Neural cell (in vitro differentiated cells): ENCODE data around the gene FILIP1L. TPM values are rescaled to one million over a fixed set of nuclear protein-coding genes. Genes with fewer than 3 reads are reported as not detected.

Experiments used
- H2AFZ ChIP-seq: fragments of 200-600, 300-800 bp; sonication (generic), shearing (Covaris generic); 2 replicates; pipeline ENCODE4 v1.6.0; 2014; ENCODE audit warnings: low read depth, mild to moderate bottlenecking, antibody characterized with exemption, low read length, moderate library complexity
- H3F3A ChIP-seq: fragments of 200-600 bp; shearing (Covaris generic); 2 replicates; pipeline ENCODE4 v1.6.1; 2016; ENCODE audit warnings: mild to moderate bottlenecking, moderate library complexity, mixed read lengths, antibody characterized with exemption, low read length; ENCODE audit not compliant: insufficient read depth, poor library complexity, severe bottlenecking
- H3K27ac ChIP-seq: fragments of 200-600, 300-800 bp; sonication (generic), shearing (Covaris generic); 2 replicates; pipeline ENCODE4 v1.5.1; 2014; ENCODE audit warnings: mild to moderate bottlenecking, low read length, moderate library complexity
- H3K27me3 ChIP-seq: fragments of 300-800, 200-600 bp; sonication (generic), shearing (Covaris generic); 2 replicates; pipeline ENCODE4 v1.6.0; 2014; ENCODE audit warnings: mild to moderate bottlenecking, low read depth, low read length, moderate library complexity; ENCODE audit not compliant: insufficient read depth
- H3K36me3 ChIP-seq: fragments of 300-800, 200-600 bp; sonication (generic), shearing (Covaris generic); 2 replicates; pipeline ENCODE4 v1.5.1; 2014; ENCODE audit warnings: mild to moderate bottlenecking, antibody characterized with exemption, low read length, moderate library complexity; ENCODE audit not compliant: insufficient read depth
- H3K4me2 ChIP-seq: fragments of 300-800, 200-600 bp; sonication (generic), shearing (Covaris generic); 2 replicates; pipeline ENCODE4 v1.6.0; 2014; ENCODE audit warnings: mild to moderate bottlenecking, low read length
- H3K4me3 ChIP-seq: fragments of 300-800, 200-600 bp; sonication (generic), shearing (Covaris generic); 2 replicates; pipeline ENCODE4 v1.5.1; 2014; ENCODE audit warnings: mild to moderate bottlenecking, low read length, moderate library complexity
- H3K79me2 ChIP-seq: fragments of 200-600 bp; shearing (Covaris generic); replicated peaks from 2 replicates; pipeline ENCODE4 v1.6.0; 2014; ENCODE audit warnings: mild to moderate bottlenecking, low read length, moderate library complexity; ENCODE audit not compliant: insufficient read depth
- H3K9ac ChIP-seq: fragments of 300-800, 200-600 bp; sonication (generic), shearing (Covaris generic); 2 replicates; pipeline ENCODE4 v1.6.1; 2016; ENCODE audit warnings: mild to moderate bottlenecking, low read length, mixed read lengths
- H3K9me2 ChIP-seq: fragments of 200-600 bp; shearing (Covaris generic); 2 replicates; pipeline ENCODE4 v1.6.1; 2016; ENCODE audit warnings: mild to moderate bottlenecking, low read length, mixed read lengths; ENCODE audit not compliant: insufficient read depth
- H3K9me3 ChIP-seq: fragments of 200-600, 300-800 bp; sonication (generic), shearing (Covaris generic); 2 replicates; pipeline ENCODE4 v1.6.1; 2016; ENCODE audit warnings: mild to moderate bottlenecking, mixed run types, low read length, moderate library complexity, mixed read lengths
- H4K20me1 ChIP-seq: fragments of 200-600 bp; shearing (Covaris generic); 2 replicates; pipeline ENCODE4 v1.6.1; 2016; ENCODE audit warnings: mild to moderate bottlenecking, mixed run types; ENCODE audit not compliant: insufficient read depth
- EP300 ChIP-seq: fragments of 450-650 bp; conservative IDR thresholded peaks from 2 replicates; pipeline ENCODE4 v1.6.1; 2014; ENCODE audit warnings: antibody characterized with exemption, mild to moderate bottlenecking, moderate library complexity; ENCODE audit not compliant: poor library complexity, severe bottlenecking
- EZH2 ChIP-seq: fragments of 200-600, 300-800 bp; shearing (Covaris generic), sonication (generic); IDR thresholded peaks from 2 replicates; pipeline ENCODE4 v1.6.1; 2014; ENCODE audit warnings: antibody characterized with exemption, low read length, borderline replicate concordance, mild to moderate bottlenecking; ENCODE audit not compliant: insufficient read depth, poor library complexity, severe bottlenecking
- MXI1 ChIP-seq: fragments of 450-650 bp; conservative IDR thresholded peaks from 2 replicates; pipeline ENCODE4 v1.6.1; 2014; ENCODE audit warnings: antibody characterized with exemption, mild to moderate bottlenecking; ENCODE audit not compliant: poor library complexity, severe bottlenecking
- POLR2AphosphoS5 ChIP-seq: IDR thresholded peaks from 2 replicates; pipeline ENCODE4 v1.6.1; 2012
- RAD21 ChIP-seq: fragments of 450-650 bp; conservative IDR thresholded peaks from 2 replicates; pipeline ENCODE4 v1.6.1; 2014; ENCODE audit warnings: antibody characterized with exemption, mild to moderate bottlenecking, moderate library complexity
- SMC3 ChIP-seq: fragments of 450-650 bp; conservative IDR thresholded peaks from 2 replicates; pipeline ENCODE4 v1.6.1; 2014; ENCODE audit warnings: antibody characterized with exemption, mild to moderate bottlenecking, moderate library complexity; ENCODE audit not compliant: poor library complexity
- TAF1 ChIP-seq: IDR thresholded peaks from 2 replicates; pipeline ENCODE4 v1.6.1; 2012; ENCODE audit warnings: low read depth
- polyA plus RNA-seq: library from polyadenylated mRNA; depleted of rRNA; stranded (reverse); fragments of >200 nt; gene quantifications from 2 replicates; pipeline ENCODE4 v1.2.3, GENCODE V29; 2014
- TF ChIP-seq, protein P1 (sequence below): fragments of 450-650 bp; IDR thresholded peaks from 2 replicates; pipeline ENCODE4 v1.5.1; 2014; ENCODE audit warnings: antibody characterized with exemption, mild to moderate bottlenecking, moderate library complexity; ENCODE audit not compliant: poor library complexity, severe bottlenecking
- TF ChIP-seq, protein P2 (sequence below): IDR thresholded peaks from 2 replicates; pipeline ENCODE4 v1.6.1; 2012; ENCODE audit warnings: borderline replicate concordance

Gene FILIP1L
- polyA plus RNA-seq, 1 donor from 2014 or later: 0.27 TPM

DNA sequence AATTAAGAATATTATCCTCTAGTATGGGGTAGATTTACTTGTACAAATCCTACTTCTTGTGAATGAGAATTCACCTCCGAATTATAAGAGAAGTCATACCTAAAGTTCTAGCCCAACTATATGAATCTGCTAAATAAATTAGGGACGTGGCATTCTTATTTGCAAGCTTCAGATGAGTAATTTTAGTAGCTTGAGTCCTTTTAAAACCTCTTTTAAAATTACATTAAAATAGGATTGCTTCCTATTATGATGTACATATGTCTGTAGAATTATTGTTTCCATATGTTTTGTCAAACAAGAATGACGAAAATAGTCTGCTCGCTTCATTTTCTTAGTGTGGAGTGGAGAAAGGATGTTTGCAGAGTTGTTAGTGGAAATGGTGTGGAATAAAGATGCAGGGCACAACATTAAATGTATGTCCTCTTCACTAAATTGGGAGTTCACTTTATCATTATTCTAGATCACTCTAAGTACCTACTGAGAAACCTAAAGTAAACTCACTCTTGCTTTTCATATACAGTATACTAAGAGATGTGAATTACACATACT is 237.2 kb downstream of the FILIP1L start:
- Histone ChIP-seq H3K9me3 (no peaks in the 10 kb centered on the region), H3K36me3 (no peaks in the 10 kb centered on the region), H3F3A (no peaks in the 10 kb centered on the region), H3K9me2 (no peaks in the 10 kb centered on the region), H3K4me2 (no peak overlapping the region), H4K20me1 (no peaks in the 10 kb centered on the region), H3K9ac (no peak overlapping the region), H2AFZ (no peak overlapping the region), H3K79me2 (no peaks in the 10 kb centered on the region), H3K27me3 (peaks cover 37% of the 10 kb centered on the region), H3K4me3 (no peak overlapping the region), H3K27ac (no peak overlapping the region)
- TF ChIP-seq SMC3: no peak
- TF ChIP-seq, protein P1, sequence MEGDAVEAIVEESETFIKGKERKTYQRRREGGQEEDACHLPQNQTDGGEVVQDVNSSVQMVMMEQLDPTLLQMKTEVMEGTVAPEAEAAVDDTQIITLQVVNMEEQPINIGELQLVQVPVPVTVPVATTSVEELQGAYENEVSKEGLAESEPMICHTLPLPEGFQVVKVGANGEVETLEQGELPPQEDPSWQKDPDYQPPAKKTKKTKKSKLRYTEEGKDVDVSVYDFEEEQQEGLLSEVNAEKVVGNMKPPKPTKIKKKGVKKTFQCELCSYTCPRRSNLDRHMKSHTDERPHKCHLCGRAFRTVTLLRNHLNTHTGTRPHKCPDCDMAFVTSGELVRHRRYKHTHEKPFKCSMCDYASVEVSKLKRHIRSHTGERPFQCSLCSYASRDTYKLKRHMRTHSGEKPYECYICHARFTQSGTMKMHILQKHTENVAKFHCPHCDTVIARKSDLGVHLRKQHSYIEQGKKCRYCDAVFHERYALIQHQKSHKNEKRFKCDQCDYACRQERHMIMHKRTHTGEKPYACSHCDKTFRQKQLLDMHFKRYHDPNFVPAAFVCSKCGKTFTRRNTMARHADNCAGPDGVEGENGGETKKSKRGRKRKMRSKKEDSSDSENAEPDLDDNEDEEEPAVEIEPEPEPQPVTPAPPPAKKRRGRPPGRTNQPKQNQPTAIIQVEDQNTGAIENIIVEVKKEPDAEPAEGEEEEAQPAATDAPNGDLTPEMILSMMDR: no peak
- TF ChIP-seq, protein P2, sequence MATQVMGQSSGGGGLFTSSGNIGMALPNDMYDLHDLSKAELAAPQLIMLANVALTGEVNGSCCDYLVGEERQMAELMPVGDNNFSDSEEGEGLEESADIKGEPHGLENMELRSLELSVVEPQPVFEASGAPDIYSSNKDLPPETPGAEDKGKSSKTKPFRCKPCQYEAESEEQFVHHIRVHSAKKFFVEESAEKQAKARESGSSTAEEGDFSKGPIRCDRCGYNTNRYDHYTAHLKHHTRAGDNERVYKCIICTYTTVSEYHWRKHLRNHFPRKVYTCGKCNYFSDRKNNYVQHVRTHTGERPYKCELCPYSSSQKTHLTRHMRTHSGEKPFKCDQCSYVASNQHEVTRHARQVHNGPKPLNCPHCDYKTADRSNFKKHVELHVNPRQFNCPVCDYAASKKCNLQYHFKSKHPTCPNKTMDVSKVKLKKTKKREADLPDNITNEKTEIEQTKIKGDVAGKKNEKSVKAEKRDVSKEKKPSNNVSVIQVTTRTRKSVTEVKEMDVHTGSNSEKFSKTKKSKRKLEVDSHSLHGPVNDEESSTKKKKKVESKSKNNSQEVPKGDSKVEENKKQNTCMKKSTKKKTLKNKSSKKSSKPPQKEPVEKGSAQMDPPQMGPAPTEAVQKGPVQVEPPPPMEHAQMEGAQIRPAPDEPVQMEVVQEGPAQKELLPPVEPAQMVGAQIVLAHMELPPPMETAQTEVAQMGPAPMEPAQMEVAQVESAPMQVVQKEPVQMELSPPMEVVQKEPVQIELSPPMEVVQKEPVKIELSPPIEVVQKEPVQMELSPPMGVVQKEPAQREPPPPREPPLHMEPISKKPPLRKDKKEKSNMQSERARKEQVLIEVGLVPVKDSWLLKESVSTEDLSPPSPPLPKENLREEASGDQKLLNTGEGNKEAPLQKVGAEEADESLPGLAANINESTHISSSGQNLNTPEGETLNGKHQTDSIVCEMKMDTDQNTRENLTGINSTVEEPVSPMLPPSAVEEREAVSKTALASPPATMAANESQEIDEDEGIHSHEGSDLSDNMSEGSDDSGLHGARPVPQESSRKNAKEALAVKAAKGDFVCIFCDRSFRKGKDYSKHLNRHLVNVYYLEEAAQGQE: no peak
- no peak for TF ChIP-seq EP300
- TF ChIP-seq MXI1: no peak

DNA sequence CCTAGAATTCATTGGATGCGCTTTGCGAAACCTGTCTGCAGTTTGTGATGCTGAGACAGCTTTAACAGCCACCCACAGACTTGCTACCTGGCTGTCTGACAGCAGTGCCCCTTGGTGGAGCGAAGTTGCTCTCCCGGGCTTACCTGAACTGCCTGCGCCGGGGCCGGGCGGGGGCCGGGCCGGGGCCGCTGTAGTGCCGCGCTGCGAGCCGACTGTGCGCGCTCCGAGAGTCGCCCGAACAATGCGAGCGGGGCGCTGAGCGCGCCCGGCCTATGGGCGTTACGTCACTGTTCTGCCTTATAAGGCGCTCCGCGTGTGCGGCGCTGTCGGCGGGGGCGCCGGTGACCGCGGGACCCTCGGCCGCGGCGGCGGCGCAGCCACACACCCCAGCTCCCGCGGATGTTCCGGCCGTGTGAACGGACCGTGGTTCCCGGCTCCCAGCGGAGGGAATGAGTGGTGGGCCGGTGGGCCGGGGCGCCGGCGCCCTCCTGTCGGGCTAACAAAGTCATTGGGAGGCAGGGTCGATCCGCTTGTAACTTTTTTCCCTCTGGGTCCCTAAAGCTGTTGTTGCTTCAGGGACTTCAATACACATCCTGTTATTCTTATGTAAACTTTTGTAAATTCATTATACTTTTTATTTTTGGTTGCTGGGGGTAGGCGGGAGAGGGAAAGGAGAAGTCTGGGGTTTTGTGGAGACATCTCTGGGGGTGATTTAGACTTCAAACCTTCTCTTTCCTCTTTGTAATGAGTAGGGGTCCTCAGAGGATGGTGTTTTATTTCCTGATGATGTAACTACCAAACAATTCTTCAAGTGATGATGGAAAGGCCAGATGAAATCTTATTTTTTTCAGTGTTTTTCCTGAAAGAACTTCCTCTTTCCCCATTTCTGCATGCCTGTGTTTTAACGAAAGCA is 238.1 kb downstream of the FILIP1L start:
- peak overlapping the region; percentile 56 for H2AFZ ChIP-seq
- H3K4me2 ChIP-seq: peak overlapping the region; percentile 80
- H3K9me3 ChIP-seq: no peaks in the 10 kb centered on the region

More for the DNA sequence above, 238.1 kb downstream of the FILIP1L start:
- H3K9me2 ChIP-seq: no peaks in the 10 kb centered on the region
- H3K4me3 ChIP-seq: peak overlapping the region; percentile 75
- peaks cover 37% of the 10 kb centered on the region for H3K27me3 ChIP-seq
- no peaks in the 10 kb centered on the region for H3F3A ChIP-seq
- H3K9ac ChIP-seq: peak overlapping the region; percentile 69
- H3K36me3 ChIP-seq: no peaks in the 10 kb centered on the region
- H3K27ac ChIP-seq: no peak overlapping the region
- peak; percentile 56 for TF ChIP-seq EP300
- TF ChIP-seq SMC3: peak; percentile 48
- TF ChIP-seq TAF1: peak; percentile 24
- no peak for TF ChIP-seq EZH2
- TF ChIP-seq, protein P2: peak; percentile 26
- TF ChIP-seq RAD21: peak; percentile 52
- TF ChIP-seq MXI1: peak; percentile 68
- peak; percentile 67 for TF ChIP-seq POLR2AphosphoS5
- TF ChIP-seq, protein P1: peak; percentile 51
- H3K79me2 ChIP-seq: no peaks in the 10 kb centered on the region
- H4K20me1 ChIP-seq: no peaks in the 10 kb centered on the region
